Measurements from ENCODE around the gene SCGB1D4.

SCGB1D4 gene

DNA sequence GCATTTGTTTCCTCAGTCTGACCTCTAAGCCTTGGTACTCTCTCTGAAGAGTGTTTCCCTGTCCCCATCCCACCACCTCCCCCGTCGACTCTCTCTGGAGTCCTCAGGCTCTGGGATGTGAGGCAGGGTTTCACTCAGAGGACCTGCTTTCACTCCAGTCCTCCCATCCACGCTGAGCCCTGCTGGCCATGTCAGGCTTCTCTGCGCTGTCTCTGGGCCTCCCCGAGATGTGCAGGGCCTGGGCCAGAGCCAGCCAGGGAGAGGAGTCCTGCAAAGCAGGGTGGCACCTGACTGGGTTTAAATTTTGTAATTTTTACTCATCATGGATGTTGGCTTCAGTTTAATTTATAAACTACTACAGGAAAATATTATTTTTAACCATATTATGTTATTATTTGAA is 25.6 kb downstream of the SCGB1D4 start:
- H3K27ac ChIP-seq (replicated peaks), result no peak overlapping the region
- H3K4me3 ChIP-seq (replicated peaks; ENCODE audit: insufficient read depth, low read length), result no peak overlapping the region
- DNase-seq (ENCODE audit: low read depth in 1 of 2, low spot score in 1 of 2), result no peak
- TF ChIP-seq, protein P1, sequence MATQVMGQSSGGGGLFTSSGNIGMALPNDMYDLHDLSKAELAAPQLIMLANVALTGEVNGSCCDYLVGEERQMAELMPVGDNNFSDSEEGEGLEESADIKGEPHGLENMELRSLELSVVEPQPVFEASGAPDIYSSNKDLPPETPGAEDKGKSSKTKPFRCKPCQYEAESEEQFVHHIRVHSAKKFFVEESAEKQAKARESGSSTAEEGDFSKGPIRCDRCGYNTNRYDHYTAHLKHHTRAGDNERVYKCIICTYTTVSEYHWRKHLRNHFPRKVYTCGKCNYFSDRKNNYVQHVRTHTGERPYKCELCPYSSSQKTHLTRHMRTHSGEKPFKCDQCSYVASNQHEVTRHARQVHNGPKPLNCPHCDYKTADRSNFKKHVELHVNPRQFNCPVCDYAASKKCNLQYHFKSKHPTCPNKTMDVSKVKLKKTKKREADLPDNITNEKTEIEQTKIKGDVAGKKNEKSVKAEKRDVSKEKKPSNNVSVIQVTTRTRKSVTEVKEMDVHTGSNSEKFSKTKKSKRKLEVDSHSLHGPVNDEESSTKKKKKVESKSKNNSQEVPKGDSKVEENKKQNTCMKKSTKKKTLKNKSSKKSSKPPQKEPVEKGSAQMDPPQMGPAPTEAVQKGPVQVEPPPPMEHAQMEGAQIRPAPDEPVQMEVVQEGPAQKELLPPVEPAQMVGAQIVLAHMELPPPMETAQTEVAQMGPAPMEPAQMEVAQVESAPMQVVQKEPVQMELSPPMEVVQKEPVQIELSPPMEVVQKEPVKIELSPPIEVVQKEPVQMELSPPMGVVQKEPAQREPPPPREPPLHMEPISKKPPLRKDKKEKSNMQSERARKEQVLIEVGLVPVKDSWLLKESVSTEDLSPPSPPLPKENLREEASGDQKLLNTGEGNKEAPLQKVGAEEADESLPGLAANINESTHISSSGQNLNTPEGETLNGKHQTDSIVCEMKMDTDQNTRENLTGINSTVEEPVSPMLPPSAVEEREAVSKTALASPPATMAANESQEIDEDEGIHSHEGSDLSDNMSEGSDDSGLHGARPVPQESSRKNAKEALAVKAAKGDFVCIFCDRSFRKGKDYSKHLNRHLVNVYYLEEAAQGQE (IDR thresholded peaks at IDR 0.05; ENCODE audit: insufficient replicate concordance, low read depth), result no peak
- TF ChIP-seq POLR2AphosphoS5 (IDR thresholded peaks at IDR 0.05; ENCODE audit: low read depth), result no peak
- no peak for TF ChIP-seq SPI1 (IDR thresholded peaks at IDR 0.05; ENCODE audit: borderline replicate concordance, low read depth)
- no peak for TF ChIP-seq GABPA (IDR thresholded peaks at IDR 0.05; ENCODE audit: low read depth)
- TF ChIP-seq, protein P2, sequence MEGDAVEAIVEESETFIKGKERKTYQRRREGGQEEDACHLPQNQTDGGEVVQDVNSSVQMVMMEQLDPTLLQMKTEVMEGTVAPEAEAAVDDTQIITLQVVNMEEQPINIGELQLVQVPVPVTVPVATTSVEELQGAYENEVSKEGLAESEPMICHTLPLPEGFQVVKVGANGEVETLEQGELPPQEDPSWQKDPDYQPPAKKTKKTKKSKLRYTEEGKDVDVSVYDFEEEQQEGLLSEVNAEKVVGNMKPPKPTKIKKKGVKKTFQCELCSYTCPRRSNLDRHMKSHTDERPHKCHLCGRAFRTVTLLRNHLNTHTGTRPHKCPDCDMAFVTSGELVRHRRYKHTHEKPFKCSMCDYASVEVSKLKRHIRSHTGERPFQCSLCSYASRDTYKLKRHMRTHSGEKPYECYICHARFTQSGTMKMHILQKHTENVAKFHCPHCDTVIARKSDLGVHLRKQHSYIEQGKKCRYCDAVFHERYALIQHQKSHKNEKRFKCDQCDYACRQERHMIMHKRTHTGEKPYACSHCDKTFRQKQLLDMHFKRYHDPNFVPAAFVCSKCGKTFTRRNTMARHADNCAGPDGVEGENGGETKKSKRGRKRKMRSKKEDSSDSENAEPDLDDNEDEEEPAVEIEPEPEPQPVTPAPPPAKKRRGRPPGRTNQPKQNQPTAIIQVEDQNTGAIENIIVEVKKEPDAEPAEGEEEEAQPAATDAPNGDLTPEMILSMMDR (IDR thresholded peaks at IDR 0.05; ENCODE audit: insufficient read depth, low read length), result no peak
- H3K27me3 ChIP-seq (ENCODE audit: insufficient read depth, poor library complexity, severe bottlenecking), result peaks cover 3% of the 10 kb centered on the region

DNA sequence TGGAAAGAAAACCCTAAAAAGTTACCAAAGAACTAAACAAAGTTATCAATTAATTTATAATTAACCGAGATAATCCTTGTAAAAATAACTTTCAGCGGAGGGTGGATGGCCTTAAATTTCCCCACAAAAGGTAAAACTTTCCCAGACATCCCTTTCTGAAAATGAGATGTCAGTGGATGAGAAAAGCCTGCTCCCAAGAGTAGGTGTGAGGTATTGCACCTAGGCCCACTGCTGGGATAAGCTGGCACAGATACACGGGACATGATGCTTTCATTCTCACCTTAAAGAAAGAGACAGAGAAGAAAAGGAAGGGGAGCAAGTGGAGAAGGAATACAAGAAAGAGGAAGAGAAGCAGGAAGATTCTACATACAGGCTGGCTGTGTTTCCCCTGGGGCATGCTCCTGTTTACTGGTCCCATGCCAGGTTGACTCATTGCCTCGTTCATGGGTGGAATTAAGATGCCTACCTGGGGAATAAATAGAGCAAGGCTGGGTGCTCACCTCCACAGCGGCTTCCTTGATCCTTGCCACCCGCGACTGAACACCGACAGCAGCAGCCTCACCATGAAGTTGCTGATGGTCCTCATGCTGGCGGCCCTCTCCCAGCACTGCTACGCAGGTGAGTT is 29.1 kb downstream of the SCGB1D4 start, which contains the start of gene SCGB2A2:
TSS of gene SCGB2A2 (plus strand) at position 505 of the 625 bp plus-strand sequence. CDS start at position 564, 59 bp downstream.
- H3K27me3 ChIP-seq (ENCODE audit: insufficient read depth, poor library complexity, severe bottlenecking), result peaks cover 8% of the 10 kb centered on the region
- H3K4me3 ChIP-seq (replicated peaks; ENCODE audit: insufficient read depth, low read length), result no peak within 1 kb of the TSS
- no peak within 1 kb of the TSS for H3K27ac ChIP-seq (replicated peaks)
- DNase-seq (ENCODE audit: low read depth in 1 of 2, low spot score in 1 of 2), result no peak
- TF ChIP-seq, protein P1 (IDR thresholded peaks at IDR 0.05; ENCODE audit: insufficient replicate concordance, low read depth), result no peak
- TF ChIP-seq, protein P2 (IDR thresholded peaks at IDR 0.05; ENCODE audit: insufficient read depth, low read length), result no peak
- TF ChIP-seq POLR2AphosphoS5 (IDR thresholded peaks at IDR 0.05; ENCODE audit: low read depth) (no peak), SPI1 (IDR thresholded peaks at IDR 0.05; ENCODE audit: borderline replicate concordance, low read depth) (no peak), GABPA (IDR thresholded peaks at IDR 0.05; ENCODE audit: low read depth) (no peak)

DNA sequence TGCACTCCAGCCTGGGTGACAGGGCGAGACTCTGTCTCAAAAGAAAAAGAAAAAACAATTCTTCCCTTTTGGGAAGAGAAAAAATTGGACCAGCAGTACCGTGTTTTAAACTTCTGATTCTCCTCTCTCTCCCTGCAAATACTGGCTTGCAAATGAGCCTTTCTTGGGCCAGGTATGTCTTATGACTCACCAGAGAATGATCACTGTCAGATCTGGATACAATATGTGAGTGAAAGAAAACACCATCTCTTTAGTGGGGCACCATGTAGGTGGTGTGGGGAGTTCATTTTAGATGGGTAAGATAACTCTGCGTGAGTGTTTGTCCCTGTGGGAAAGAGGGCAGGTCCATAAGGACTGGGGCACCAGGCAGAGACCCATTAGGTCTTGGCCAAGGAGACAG is 31.3 kb downstream of the SCGB1D4 start:
- H3K27me3 ChIP-seq (ENCODE audit: insufficient read depth, poor library complexity, severe bottlenecking), result peaks cover 8% of the 10 kb centered on the region
- TF ChIP-seq, protein P2 (IDR thresholded peaks at IDR 0.05; ENCODE audit: insufficient read depth, low read length), result no peak
- TF ChIP-seq POLR2AphosphoS5 (IDR thresholded peaks at IDR 0.05; ENCODE audit: low read depth) (no peak), GABPA (IDR thresholded peaks at IDR 0.05; ENCODE audit: low read depth) (no peak), SPI1 (IDR thresholded peaks at IDR 0.05; ENCODE audit: borderline replicate concordance, low read depth) (no peak)
- TF ChIP-seq, protein P1 (IDR thresholded peaks at IDR 0.05; ENCODE audit: insufficient replicate concordance, low read depth), result no peak
- DNase-seq (ENCODE audit: low read depth in 1 of 2, low spot score in 1 of 2), result no peak
- H3K27ac ChIP-seq (replicated peaks), result no peak overlapping the region
- no peak overlapping the region for H3K4me3 ChIP-seq (replicated peaks; ENCODE audit: insufficient read depth, low read length)
